Measurements from ENCODE around the gene REC8. TPM values are rescaled to one million over a fixed set of nuclear protein-coding genes. Genes with fewer than 3 reads are reported as not detected.
A peak's percentile ranks its signal among the peaks of the same experiment; 100 is the strongest.

REC8 gene
- total and polyA plus RNA-seq, 2 of the 13 experiments (the other 11 are each of a cell fraction or from before 2014, with no cell fraction given) = 3.4 to 14.7 TPM

GRCh38 chr14:24135584-24135833 lies 36.4 kb upstream of the REC8 start (continued):
- no peak for TF ChIP-seq ZNF646 (CRISPR knock-in tag; IDR thresholded peaks at IDR 0.05)
- peak; percentile 95; the same call in 1 of the 2 replicates for TF ChIP-seq ZNF280D (CRISPR knock-in tag; IDR thresholded peaks at IDR 0.05)
- TF ChIP-seq REXO4 (CRISPR knock-in tag; IDR thresholded peaks at IDR 0.05; ENCODE audit: borderline replicate concordance) = no peak
- no peak for TF ChIP-seq ZNF530 (CRISPR knock-in tag; IDR thresholded peaks at IDR 0.05; ENCODE audit: low read depth)
- no peak for TF ChIP-seq HMG20B (CRISPR knock-in tag; conservative IDR thresholded peaks at IDR 0.05)
- TF ChIP-seq SNAPC2 (CRISPR knock-in tag; IDR thresholded peaks at IDR 0.05) = peak; percentile 3; the same call in 1 of the 2 replicates
- TF ChIP-seq ZNF382 (CRISPR knock-in tag; IDR thresholded peaks at IDR 0.05; ENCODE audit: borderline replicate concordance) = no peak
- TF ChIP-seq ZNF770 (CRISPR knock-in tag; IDR thresholded peaks at IDR 0.05) = no peak
- no peak for TF ChIP-seq ZNF687 (CRISPR knock-in tag; IDR thresholded peaks at IDR 0.05)
- TF ChIP-seq SOX13 (IDR thresholded peaks at IDR 0.05) = no peak
- TF ChIP-seq SOX13 (CRISPR knock-in tag; conservative IDR thresholded peaks at IDR 0.05 in 1 of 2, IDR thresholded peaks at IDR 0.05 in 1 of 2) = peak in 1 of 2 experiments; percentile 90; a peak in 2 of 4 replicates
- no peak; the same call in 1 of the 2 replicates for TF ChIP-seq TBX2 (CRISPR knock-in tag; IDR thresholded peaks at IDR 0.05; ENCODE audit: borderline replicate concordance)

All from HepG2 (cell line).